ENCODE results near the gene DLG2.

DNA sequence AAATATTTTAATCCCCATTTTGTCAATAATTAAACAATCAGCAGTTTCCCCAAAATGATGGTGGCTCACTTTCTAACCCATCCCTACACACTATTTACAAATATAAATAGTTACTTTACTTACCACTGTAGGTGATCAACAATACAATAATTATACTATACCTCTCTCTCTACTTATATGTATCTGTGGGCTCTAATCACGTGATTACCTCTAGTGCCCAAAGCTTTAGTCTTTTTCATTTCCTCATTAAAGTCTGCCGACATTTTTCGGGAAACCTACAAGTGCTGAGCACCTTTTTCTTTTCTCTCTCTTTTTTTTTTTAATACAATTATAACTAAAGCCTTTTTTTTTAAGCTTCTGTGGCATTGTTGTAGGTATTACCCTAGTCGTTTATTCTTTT is 23.9 kb downstream of the DLG2 start:
- TF ChIP-seq, protein P1, sequence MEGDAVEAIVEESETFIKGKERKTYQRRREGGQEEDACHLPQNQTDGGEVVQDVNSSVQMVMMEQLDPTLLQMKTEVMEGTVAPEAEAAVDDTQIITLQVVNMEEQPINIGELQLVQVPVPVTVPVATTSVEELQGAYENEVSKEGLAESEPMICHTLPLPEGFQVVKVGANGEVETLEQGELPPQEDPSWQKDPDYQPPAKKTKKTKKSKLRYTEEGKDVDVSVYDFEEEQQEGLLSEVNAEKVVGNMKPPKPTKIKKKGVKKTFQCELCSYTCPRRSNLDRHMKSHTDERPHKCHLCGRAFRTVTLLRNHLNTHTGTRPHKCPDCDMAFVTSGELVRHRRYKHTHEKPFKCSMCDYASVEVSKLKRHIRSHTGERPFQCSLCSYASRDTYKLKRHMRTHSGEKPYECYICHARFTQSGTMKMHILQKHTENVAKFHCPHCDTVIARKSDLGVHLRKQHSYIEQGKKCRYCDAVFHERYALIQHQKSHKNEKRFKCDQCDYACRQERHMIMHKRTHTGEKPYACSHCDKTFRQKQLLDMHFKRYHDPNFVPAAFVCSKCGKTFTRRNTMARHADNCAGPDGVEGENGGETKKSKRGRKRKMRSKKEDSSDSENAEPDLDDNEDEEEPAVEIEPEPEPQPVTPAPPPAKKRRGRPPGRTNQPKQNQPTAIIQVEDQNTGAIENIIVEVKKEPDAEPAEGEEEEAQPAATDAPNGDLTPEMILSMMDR (conservative IDR thresholded peaks at IDR 0.05 in 1 of 2, IDR thresholded peaks at IDR 0.05 in 1 of 2; ENCODE audit: extremely low read depth in 1 of 2, insufficient read depth in 1 of 2, low read depth in 1 of 2, low read length in 2 of 2) = no peak
- TF ChIP-seq EZH2 (IDR thresholded peaks at IDR 0.05; ENCODE audit: borderline replicate concordance, low read length) = no peak
